Measurements from ENCODE around the gene KCNJ10.

KCNJ10 gene

GRCh38 chr1:159990005-159990404 lies 80.0 kb downstream of the KCNJ10 start:
- no peak for DNase-seq (ENCODE audit: low read depth)

GRCh38 chr1:159989581-159989980 lies 80.4 kb downstream of the KCNJ10 start:
- no peak for DNase-seq (ENCODE audit: low read depth)

- DNase-seq (ENCODE audit: low read depth): no peak
Observed at GRCh38 chr1:159988006-159988405, 82.0 kb downstream of the KCNJ10 start.

GRCh38 chr1:159987186-159987585 lies 82.8 kb downstream of the KCNJ10 start:
- no peak for DNase-seq (ENCODE audit: low read depth)

- no peak for DNase-seq (ENCODE audit: low read depth)
Observed at GRCh38 chr1:159986531-159986930, 83.4 kb downstream of the KCNJ10 start.

GRCh38 chr1:159986093-159986492 lies 83.9 kb downstream of the KCNJ10 start:
- no peak for DNase-seq (ENCODE audit: low read depth)

- no peak for DNase-seq (ENCODE audit: low read depth)
Observed at GRCh38 chr1:159985473-159985872, 84.5 kb downstream of the KCNJ10 start.

GRCh38 chr1:159983681-159984080 lies 86.3 kb downstream of the KCNJ10 start:
- no peak for DNase-seq (ENCODE audit: low read depth)

- DNase-seq (ENCODE audit: low read depth): no peak
Observed at GRCh38 chr1:159982280-159982679, 87.7 kb downstream of the KCNJ10 start.

- no peak for DNase-seq (ENCODE audit: low read depth)
Observed at GRCh38 chr1:159981351-159982055, 88.5 kb downstream of the KCNJ10 start.

- no peak for DNase-seq (ENCODE audit: low read depth)
Observed at GRCh38 chr1:159980786-159981185, 89.2 kb downstream of the KCNJ10 start.

GRCh38 chr1:159980076-159980475 lies 89.9 kb downstream of the KCNJ10 start:
- no peak for DNase-seq (ENCODE audit: low read depth)

GRCh38 chr1:159979257-159979656 lies 90.7 kb downstream of the KCNJ10 start:
- DNase-seq (ENCODE audit: low read depth): no peak

- no peak for DNase-seq (ENCODE audit: low read depth)
Observed at GRCh38 chr1:159978107-159978398, 91.9 kb downstream of the KCNJ10 start.

- DNase-seq (ENCODE audit: low read depth): no peak
Observed at GRCh38 chr1:159977364-159978106, 92.4 kb downstream of the KCNJ10 start.

- no peak for DNase-seq (ENCODE audit: low read depth)
Observed at GRCh38 chr1:159974350-159974965, 95.5 kb downstream of the KCNJ10 start.

- no peak for DNase-seq (ENCODE audit: low read depth)
Observed at GRCh38 chr1:159973350-159973940, 96.5 kb downstream of the KCNJ10 start.

GRCh38 chr1:159972443-159973205 lies 97.3 kb downstream of the KCNJ10 start:
- DNase-seq (ENCODE audit: low read depth): no peak

- DNase-seq (ENCODE audit: low read depth): no peak
Observed at GRCh38 chr1:159970932-159971342, 99.0 kb downstream of the KCNJ10 start.

- DNase-seq (ENCODE audit: low read depth): no peak
Observed at GRCh38 chr1:159968901-159969300, 101.1 kb downstream of the KCNJ10 start.

- DNase-seq (ENCODE audit: low read depth): no peak
Observed at GRCh38 chr1:159965263-159965662, 104.7 kb downstream of the KCNJ10 start.

- DNase-seq (ENCODE audit: low read depth): no peak
Observed at GRCh38 chr1:159964144-159964543, 105.8 kb downstream of the KCNJ10 start.
